Aorta (tissue), 5 donors: ENCODE data around the gene ROPN1. TPM values are rescaled to one million over a fixed set of nuclear protein-coding genes. Genes with fewer than 3 reads are reported as not detected.
"Not testable (repeated sequence)": the region's sequence is repeated elsewhere in the genome, so short reads cannot be mapped to it uniquely, and the experiment has no call there.

ENCODE experiments used
- ATAC-seq: fragments of 200-7000 bp; cut with Tn5 transposase; one replicate; pipeline ENCODE4 v1.9.1; 2022; ENCODE audit warnings: moderate library complexity; ENCODE audit not compliant: low FRiP score
- DNase-seq, 2 donors: peaks; one replicate each; pipeline ENCODE4 v3.0.0-alpha.2; 2020
- H3K27ac ChIP-seq, 2 donors: one replicate each; pipeline ENCODE4 v1.5.1; 2013; ENCODE audit warnings: low read length in 2 of 2, mild to moderate bottlenecking in 2 of 2, moderate library complexity in 2 of 2, control low read depth in 1 of 2, inconsistent platforms in 1 of 2, low read depth in 1 of 2
- H3K27me3 ChIP-seq, 2 donors: one replicate each; pipeline ENCODE4 v1.6.1; 2013; ENCODE audit warnings: control low read depth in 1 of 2, low read length in 1 of 2, mild to moderate bottlenecking in 1 of 2, moderate library complexity in 1 of 2; ENCODE audit not compliant: insufficient read depth in 2 of 2, control insufficient read depth in 1 of 2
- H3K36me3 ChIP-seq, 2 donors: one replicate each; pipeline ENCODE4 v1.6.1; 2013; ENCODE audit warnings: control low read depth in 1 of 2, low read length in 1 of 2, mild to moderate bottlenecking in 1 of 2; ENCODE audit not compliant: insufficient read depth in 2 of 2, control insufficient read depth in 1 of 2
- H3K4me1 ChIP-seq, 2 donors: one replicate each; pipeline ENCODE4 v1.6.1; 2013; ENCODE audit warnings: low read length in 2 of 2, control low read depth in 1 of 2, mild to moderate bottlenecking in 1 of 2, moderate library complexity in 1 of 2; ENCODE audit not compliant: insufficient read depth in 2 of 2, control insufficient read depth in 1 of 2
- H3K4me3 ChIP-seq, 2 donors: one replicate each; pipeline ENCODE4 v1.5.1; 2013; ENCODE audit warnings: low read length in 2 of 2, control low read depth in 1 of 2, mild to moderate bottlenecking in 1 of 2
- H3K9me3 ChIP-seq: one replicate; pipeline ENCODE4 v1.6.1; 2013; ENCODE audit warnings: mild to moderate bottlenecking, low read length; ENCODE audit not compliant: control insufficient read depth
- WGBS, 2 donors: extraction: QIAGEN DNeasy Blood & Tissue Kit; methylation state at CpG; one replicate each; pipeline ENCODE4 v1.1.7; 2013; 5-methylcytosine and 5-hydroxymethylcytosine counted together
- intact Hi-C, 2 donors: fragments of 100-400 bp; cut with DNase I; formaldehyde crosslinking; loops; one replicate each; pipeline versions ENCODE4 v1.14.2 to v1.15.0; 2022
- polyA plus RNA-seq, 2 donors: library from polyadenylated mRNA; stranded (reverse); fragments of 200-250 nt; gene quantifications; one replicate each; pipeline ENCODE4 v1.2.3, GENCODE V29; 2013
- total RNA-seq, 2 donors: library from RNA; stranded (reverse); fragmentation: NEBNext Ultra II Directional; extraction: Animal tissue kit (Norgen Biotek cat#: 25700); gene quantifications; one replicate each; pipeline ENCODE4 v1.2.1, GENCODE V29; 2021
- donor health status: healthy with polysubstance abuse.
- donor health status: Bipolar disorder and iron deficiency.
- donor health status: DM: no; HTN: no; CAD: no.
- donor health status: DM: no; HTN: no; CAD: no.
- donor health status: DM: yes; HTN: yes; CAD: no.

The ROPN1 gene
- total and polyA plus RNA-seq, 4 donors: not detected

GRCh38 chr3:124033360-124034015, 41.6 kb upstream of the ROPN1 start, which contains the start of gene KALRN:
Gene KALRN, plus strand, starts transcription at chr3:124033369.
- intact Hi-C loops: loop anchor here (1.0 to 5.0 kb wide), 3 partner anchors 45 to 249 kb away; no protein-coding TSS in a partner anchor
- ATAC-seq (peak; percentile 53), DNase-seq (peak; percentile 53 to 81)
- Histone ChIP-seq H3K27me3 (no peaks in the 10 kb centered on the region), H3K4me1 (peaks cover 0 to 5% of the 10 kb centered on the region in 2 donors), H3K4me3 (peak within 1 kb of the TSS; percentile 93 to 99), H3K36me3 (no peaks in the 10 kb centered on the region), H3K9me3 (no peaks in the 10 kb centered on the region), H3K27ac (peak within 1 kb of the TSS; percentile 85 to 92)
- 0 to 1% methylated on average over 52 to 63 of the region's 63 CpGs for WGBS, 2 donors

GRCh38 chr3:124032881-124033359, 41.0 kb upstream of the ROPN1 start:
- peak overlapping the region; percentile 85 to 92 for H3K27ac ChIP-seq
- intact Hi-C loops: loop anchor here (5.0 kb wide), 2 partner anchors 244 to 249 kb away; no protein-coding TSS in a partner anchor
- H3K4me3 ChIP-seq: peak overlapping the region; percentile 93 to 99
- no peaks in the 10 kb centered on the region for H3K9me3 ChIP-seq
- 0 to 1% methylated on average over 29 to 48 of the region's 48 CpGs for WGBS, 2 donors
- no peaks in the 10 kb centered on the region for H3K27me3 ChIP-seq
- no peaks in the 10 kb centered on the region for H3K36me3 ChIP-seq
- H3K4me1 ChIP-seq: peaks cover 0 to 5% of the 10 kb centered on the region in 2 donors
- ATAC-seq (peak; percentile 92), DNase-seq (peak; percentile 89 to 97)

GRCh38 chr3:124032311-124032880, 40.5 kb upstream of the ROPN1 start:
- H3K27me3 ChIP-seq: no peaks in the 10 kb centered on the region
- no peaks in the 10 kb centered on the region for H3K9me3 ChIP-seq
- intact Hi-C loops: loop anchor here (5.0 kb wide), 2 partner anchors 245 to 250 kb away; no protein-coding TSS in a partner anchor
- ATAC-seq: peak; percentile 46
- peak in 1 of 2 donors; percentile 61 for DNase-seq
- H3K36me3 ChIP-seq: no peaks in the 10 kb centered on the region
- peaks cover 0 to 5% of the 10 kb centered on the region in 2 donors for H3K4me1 ChIP-seq
- peak overlapping the region in 1 of 2 donors; percentile 92 for H3K27ac ChIP-seq
- H3K4me3 ChIP-seq: peak overlapping the region; percentile 59 to 99
- WGBS, 2 donors: 2% methylated on average over 28 to 29 of the region's 29 CpGs

GRCh38 chr3:124026516-124026915, 34.6 kb upstream of the ROPN1 start:
- Histone ChIP-seq H3K9me3 (no peaks in the 10 kb centered on the region), H3K27ac (no peak overlapping the region), H3K27me3 (no peaks in the 10 kb centered on the region), H3K36me3 (no peaks in the 10 kb centered on the region), H3K4me1 (no peaks in the 10 kb centered on the region), H3K4me3 (no peak overlapping the region)
- ATAC-seq: no peak
- no peak for DNase-seq
- intact Hi-C loops: no loop called here
- 51 to 54% methylated on average over 4 of the region's 4 CpGs for WGBS, 2 donors

- H3K27ac ChIP-seq, H3K4me1 ChIP-seq, H3K36me3 ChIP-seq, H3K9me3 ChIP-seq, intact Hi-C loops, DNase-seq, ATAC-seq, H3K4me3 ChIP-seq, H3K27me3 ChIP-seq: not testable (repeated sequence)
- 92 to 95% methylated on average over 1 of the region's 1 CpG for WGBS, 2 donors
Measured at GRCh38 chr3:124023531-124023930, 31.6 kb upstream of the ROPN1 start.

GRCh38 chr3:124019291-124019690, 27.4 kb upstream of the ROPN1 start:
- no peak overlapping the region for H3K27ac ChIP-seq
- H3K36me3 ChIP-seq: no peaks in the 10 kb centered on the region
- peaks cover 4 to 6% of the 10 kb centered on the region in 2 donors for H3K4me1 ChIP-seq
- DNase-seq: no peak
- no peaks in the 10 kb centered on the region for H3K27me3 ChIP-seq
- no peak overlapping the region for H3K4me3 ChIP-seq
- 77 to 82% methylated on average over 2 of the region's 2 CpGs for WGBS, 2 donors
- no peak for ATAC-seq
- H3K9me3 ChIP-seq: no peaks in the 10 kb centered on the region
- intact Hi-C loops: loop anchor here (5.0 to 10.0 kb wide), 5 partner anchors 58 to 448 kb away; no protein-coding TSS in a partner anchor

GRCh38 chr3:124017502-124017901, 25.6 kb upstream of the ROPN1 start:
- whole genome bisulfite sequencing, 2 donors: 12 to 40% methylated on average over 6 of the region's 6 CpGs
- intact Hi-C loops: loop anchor here (5.0 to 10.0 kb wide), 5 partner anchors 60 to 450 kb away; no protein-coding TSS in a partner anchor
- not testable (repeated sequence) for H3K4me3 ChIP-seq, H3K9me3 ChIP-seq, H3K4me1 ChIP-seq, H3K36me3 ChIP-seq, ATAC-seq, DNase-seq, H3K27me3 ChIP-seq
- peak overlapping the region in 1 of 2 donors; percentile 93 for H3K27ac ChIP-seq

- not testable (repeated sequence) for H3K9me3 ChIP-seq, H3K4me1 ChIP-seq, H3K27me3 ChIP-seq, H3K4me3 ChIP-seq, H3K36me3 ChIP-seq
- ATAC-seq (peak; percentile 87), DNase-seq (peak; percentile 52 to 75)
- WGBS, 2 donors: 2 to 9% methylated on average over 3 to 4 of the region's 4 CpGs
- peak overlapping the region; percentile 76 to 82 for H3K27ac ChIP-seq
- intact Hi-C loops: loop anchor here (5.0 to 10.0 kb wide), 5 partner anchors 61 to 451 kb away; no protein-coding TSS in a partner anchor
Measured at GRCh38 chr3:124016483-124016882, 24.6 kb upstream of the ROPN1 start.
